GM21786 (cell line): ENCODE measurements around the gene PROCR.
"Not testable (repeated sequence)": the region's sequence is repeated elsewhere in the genome, so short reads cannot be mapped to it uniquely, and the experiment has no call there.

Source experiments
- ATAC-seq: cut with Tn5 transposase; IDR thresholded peaks from one replicate; pipeline ENCODE4 v1.9.1; 2021; ENCODE audit not compliant: unreplicated experiment

Gene PROCR

DNA sequence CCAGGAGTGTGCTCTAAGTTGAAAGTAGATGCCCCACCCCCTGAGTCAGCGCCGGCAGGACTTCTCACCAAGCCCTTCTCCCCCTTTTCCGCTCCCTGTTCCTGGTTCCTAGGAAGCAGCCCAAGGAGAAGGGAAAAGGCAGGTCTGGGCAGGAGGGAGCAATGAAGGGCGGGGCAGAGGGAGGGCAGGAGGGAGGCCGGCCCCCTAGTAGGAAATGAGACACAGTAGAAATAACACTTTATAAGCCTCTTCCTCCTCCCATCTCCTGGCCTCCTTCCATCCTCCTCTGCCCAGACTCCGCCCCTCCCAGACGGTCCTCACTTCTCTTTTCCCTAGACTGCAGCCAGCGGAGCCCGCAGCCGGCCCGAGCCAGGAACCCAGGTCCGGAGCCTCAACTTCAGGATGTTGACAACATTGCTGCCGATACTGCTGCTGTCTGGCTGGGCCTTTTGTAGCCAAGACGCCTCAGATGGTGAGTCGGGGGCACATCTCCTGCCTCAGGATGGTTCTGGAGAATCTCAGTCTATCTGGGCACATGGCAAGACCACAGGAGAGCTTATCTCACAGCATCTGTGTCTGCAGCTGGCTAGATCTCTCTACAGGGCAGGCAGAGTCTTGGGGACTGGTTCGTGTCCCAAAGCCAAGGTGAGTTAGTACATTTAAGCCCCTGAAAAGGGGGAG lies at the start of gene PROCR:
Gene PROCR (plus strand): TSS at position 320 of the 681 bp plus-strand sequence. CDS start 83 bp downstream, at position 403.
- ATAC-seq: no peak

DNA sequence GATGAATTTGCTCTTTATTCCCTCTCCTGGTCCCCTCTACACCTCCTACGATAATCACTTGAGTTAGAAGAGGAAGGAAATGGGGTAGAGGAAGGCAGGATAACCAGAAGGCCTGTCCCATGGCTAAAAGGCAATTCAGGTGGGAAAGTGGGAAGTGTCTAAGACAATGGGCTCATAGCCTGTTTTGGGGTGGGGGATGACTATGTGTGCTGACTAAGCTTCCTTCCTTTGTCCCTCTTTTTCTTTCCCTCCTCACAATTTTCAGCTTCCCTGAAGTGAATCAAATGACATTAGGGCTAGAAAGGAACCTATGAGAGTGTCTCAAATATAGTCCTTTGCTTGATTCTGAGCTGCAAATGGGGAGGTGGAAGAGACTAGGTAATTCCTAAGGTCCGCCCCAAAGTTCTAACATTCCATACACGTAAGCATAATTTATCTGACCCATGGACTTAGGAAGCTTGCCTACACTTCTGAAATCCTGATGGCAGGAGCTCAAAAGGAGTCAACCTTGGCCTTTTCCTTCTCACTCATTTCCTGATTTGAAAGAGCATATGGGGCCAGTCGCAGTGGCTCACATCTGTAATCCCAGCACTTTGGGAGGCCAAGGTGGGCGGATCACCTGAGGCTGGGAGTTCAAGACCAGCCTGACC lies 49.0 kb upstream of the PROCR start:
- no peak for ATAC-seq

DNA sequence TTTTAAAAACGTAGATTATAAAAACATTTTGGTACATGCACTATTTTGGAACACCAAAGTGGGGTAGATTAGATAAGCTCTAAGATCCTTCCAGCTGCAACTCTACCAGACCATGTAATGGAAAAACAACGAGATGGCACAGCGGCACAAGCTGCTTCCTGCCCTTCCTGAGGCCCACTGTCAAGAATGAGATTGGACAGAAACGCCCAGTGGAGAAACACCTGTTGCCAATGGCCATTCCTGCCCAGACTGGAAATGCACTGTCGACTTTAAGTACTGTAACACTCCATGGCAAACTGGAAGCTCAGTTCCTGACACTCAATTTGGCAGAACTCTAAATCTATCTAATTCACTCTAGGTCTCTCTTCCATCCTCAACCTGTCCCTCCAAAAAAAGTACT lies 46.1 kb upstream of the PROCR start:
- ATAC-seq: no peak

- ATAC-seq: no peak
Measured at GRCh38 chr20:35129647-35130069, 42.2 kb upstream of the PROCR start.

DNA sequence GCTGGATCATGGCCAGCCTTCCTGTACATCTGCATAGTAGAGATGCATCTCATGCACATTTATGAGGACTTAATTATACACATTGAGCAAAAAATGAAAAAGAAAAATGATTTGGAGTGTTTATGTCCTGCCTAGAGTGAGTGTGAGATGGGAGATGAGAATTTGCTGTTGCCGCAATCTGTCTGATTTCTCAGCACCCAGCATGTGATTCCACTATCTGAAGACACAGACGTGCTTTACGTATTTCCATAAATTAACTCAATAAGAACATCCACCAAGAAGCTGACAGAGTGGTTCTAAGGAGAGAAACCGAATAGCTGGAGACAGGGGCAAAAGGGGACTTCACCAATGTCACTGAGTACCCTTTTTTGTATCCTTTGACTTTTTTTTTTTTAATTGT lies 39.9 kb upstream of the PROCR start:
- ATAC-seq: no peak

DNA sequence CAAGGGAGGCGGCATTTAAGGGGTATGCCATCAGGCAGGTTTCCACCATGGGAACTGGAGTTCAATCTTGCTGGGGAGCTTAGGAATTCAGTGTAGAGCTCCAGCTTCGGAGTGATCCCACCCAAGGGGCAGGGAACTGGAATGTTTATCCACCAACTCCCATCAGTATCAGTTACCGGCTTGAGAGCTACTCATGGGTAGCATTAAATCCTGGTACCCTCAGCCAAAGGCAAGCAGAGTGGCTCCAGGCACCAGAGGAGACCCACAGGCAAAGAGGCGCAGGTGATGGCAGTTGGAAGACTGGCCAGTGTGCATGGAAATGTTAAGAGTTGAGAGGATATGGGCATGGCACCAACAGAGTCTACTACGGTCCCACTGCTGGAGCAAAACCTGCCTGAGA lies 38.8 kb upstream of the PROCR start:
- no peak for ATAC-seq

GRCh38 chr20:35133735-35134134 lies 38.1 kb upstream of the PROCR start:
- ATAC-seq: no peak

- no peak for ATAC-seq
Measured at GRCh38 chr20:35134472-35134871, 37.4 kb upstream of the PROCR start.

- ATAC-seq: no peak
Measured at GRCh38 chr20:35134880-35135279, 37.0 kb upstream of the PROCR start.

DNA sequence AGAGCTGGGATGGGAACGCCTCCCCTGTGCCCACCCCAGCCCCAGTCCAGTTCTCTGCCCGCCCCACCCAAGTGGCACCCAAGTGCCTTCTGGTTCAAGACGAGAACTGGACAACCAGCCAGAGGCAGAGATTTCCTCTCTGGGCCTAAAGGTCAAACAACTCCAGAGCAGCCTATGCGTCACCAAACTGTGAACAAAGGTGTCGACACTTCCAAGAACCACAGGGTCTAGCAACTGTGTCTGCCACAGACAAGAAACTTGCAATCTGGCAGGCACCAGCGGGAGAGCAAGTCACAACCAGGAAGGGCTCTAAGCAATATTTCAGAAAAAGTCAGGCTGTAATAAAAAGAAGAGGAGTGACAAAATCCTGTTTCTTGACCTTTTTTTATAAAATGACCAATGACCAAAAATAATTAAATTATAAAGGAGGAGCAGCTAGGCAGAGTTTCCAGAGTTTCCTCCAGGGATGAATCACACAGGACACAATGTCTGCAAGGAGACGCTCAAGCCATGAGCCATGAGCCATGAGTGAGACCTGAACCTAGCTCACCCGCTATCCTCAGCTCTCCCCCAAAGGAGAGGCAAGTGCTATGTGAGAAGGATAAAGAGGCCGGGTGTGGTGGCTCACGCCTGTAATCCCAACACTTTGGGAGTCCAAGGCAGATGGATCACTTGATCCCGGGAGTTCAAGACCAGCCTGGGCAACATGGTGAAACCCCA lies 35.8 kb upstream of the PROCR start:
- ATAC-seq: no peak

- ATAC-seq: no peak
Measured at GRCh38 chr20:35144694-35145093, 27.2 kb upstream of the PROCR start.

DNA sequence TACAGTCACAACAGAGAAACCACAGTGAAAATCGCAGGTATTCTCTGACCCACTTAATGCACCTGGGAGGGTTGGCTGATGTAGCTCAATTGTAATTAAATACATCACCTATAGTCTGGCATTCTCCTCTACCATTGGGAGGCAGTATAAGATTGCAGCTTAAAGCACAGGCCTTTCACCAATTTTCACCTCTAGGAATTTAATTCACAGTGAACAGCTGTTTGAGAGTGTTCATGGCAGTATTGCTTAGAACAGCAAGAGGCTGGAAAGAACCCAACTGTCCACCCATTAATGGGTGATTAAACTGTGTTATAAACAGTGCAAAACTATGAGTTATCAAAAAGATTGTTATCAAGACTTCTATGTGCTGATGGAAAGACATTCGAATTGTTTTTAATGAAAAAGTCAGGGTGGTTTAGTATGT lies 26.7 kb upstream of the PROCR start:
- no peak for ATAC-seq

DNA sequence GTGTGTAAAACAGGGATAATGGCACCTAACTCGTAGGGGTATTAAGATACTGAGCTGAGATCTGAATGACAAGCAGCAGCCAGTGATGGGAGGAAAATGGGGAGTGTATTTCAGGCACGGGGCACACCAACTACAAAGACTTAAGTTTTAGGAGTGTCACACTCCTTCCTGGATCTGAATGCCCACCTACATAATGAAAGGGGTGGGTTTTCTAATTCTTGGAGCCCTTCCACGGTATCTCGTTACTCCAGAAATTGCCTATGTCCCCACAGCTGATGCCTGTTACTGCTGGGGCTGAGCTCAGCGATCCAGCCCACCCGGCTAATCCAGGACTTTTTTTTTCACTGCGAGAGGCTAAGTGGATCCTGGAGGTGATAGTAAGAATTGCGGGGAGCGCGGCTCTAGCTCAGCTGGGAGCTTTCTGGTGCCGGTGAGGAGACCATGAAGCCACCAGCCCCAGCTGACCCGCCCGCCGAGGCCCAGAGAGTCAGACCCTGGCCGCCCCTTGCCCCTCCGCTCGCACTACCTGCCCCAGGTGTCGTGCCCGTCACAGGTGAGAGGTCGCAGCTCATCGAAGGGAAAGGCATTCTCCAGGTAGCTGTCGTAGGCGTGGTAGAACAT lies 25.5 kb upstream of the PROCR start:
- ATAC-seq: no peak

GRCh38 chr20:35146920-35147574 lies 24.8 kb upstream of the PROCR start, which contains the start of gene EDEM2:
EDEM2 (minus strand) TSS chr20:35147336; CDS start chr20:35147258, 78 bp downstream.
- peak; percentile 78 for ATAC-seq

GRCh38 chr20:35147575-35148071 lies 24.2 kb upstream of the PROCR start:
- ATAC-seq: peak; percentile 8

DNA sequence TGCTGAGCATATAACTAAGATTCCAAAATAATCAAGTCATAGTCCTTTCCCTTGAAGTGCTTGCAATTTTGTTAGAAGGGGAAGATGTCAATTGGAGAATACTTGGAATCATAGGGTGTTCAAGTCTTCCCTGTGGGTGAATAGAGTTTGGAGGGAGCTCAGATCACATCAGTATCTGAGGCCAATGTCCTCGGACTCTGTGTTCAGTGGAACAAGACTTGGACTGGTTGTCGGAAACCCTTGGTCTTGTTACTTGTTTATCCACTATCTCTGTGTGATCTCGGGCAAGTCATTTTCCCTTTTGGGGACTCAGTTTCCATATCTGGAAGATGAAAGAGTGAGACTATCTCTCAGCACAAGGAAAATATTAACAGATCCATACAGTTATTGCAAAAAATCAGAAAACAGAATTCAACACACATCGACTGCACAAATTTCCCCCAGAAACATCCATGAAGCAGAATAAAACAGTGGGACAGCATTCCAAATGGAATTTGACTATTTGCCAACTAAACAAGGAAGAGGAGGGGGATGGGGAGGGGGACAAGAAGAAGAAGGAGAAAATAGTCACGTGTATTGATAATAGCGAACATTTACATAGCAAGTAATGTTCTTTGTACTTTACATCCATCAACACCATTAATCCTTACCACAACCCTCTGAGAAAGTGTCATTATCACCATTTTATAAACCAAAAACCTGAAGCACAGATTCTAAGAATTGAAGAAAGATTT lies 20.9 kb upstream of the PROCR start:
- no peak for ATAC-seq

DNA sequence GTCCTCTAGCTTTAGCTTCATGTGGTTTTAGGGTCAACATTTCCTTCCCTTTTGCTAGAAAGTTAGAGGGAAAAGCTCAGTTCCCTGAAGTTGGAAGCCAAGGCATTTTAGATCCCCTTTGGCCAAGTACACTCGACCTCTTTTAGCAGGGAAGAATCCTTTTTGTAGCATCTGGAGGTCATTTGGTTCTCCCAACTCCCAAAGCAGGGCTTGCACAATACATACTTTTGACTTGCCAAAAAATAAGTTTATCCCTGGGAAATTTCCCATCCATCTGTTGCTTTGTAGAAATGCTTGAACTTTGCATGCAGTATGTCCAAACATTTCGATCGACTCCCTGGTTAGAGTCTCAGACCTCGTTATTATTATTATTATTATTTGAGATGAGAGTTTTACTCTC lies 20.1 kb upstream of the PROCR start:
- no peak for ATAC-seq

GRCh38 chr20:35155936-35156335 lies 15.9 kb upstream of the PROCR start:
- ATAC-seq: no peak

GRCh38 chr20:35156978-35157377 lies 14.9 kb upstream of the PROCR start:
- no peak for ATAC-seq

DNA sequence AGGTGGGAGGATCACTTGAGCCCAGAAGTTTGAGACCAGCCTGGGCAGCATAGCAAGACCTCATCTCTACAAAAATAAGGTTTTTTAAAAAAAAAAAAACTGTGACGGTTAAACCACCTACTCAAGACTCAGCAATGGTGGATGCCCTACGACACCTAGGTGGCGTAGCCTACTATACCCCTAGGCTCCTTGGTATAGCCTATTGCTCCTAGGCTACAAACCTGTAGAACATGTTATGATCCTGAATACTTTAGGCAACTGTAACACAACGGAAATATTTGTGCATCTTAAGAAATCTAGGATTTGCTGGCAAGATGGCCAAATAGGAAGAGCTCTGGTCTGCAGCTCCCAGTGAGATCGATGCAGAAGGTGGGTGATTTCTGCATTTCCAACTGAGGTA lies 11.5 kb upstream of the PROCR start:
- not testable (repeated sequence) for ATAC-seq
